ENCODE results near the gene C22orf39.

The C22orf39 gene

DNA sequence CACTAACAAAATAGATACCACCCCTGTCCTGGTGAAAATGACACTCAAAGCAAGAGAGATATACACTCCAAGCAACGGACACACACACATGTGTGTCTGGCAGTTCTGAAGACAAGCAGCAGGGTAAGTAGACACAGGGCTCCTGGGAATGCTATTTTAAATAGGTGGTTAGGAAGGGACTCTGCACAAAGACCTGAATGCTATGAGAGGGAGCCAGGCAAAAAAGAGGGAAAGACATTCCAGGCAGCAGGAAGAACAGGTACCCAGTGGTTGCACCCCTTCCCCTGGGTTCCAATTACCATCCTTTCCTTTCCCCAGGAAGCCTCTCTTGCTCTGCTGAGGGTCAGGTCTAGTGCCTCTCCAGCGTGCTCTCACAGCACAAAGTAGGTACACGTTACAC is 28.5 kb upstream of the C22orf39 start:
- DNase-seq: no peak

DNA sequence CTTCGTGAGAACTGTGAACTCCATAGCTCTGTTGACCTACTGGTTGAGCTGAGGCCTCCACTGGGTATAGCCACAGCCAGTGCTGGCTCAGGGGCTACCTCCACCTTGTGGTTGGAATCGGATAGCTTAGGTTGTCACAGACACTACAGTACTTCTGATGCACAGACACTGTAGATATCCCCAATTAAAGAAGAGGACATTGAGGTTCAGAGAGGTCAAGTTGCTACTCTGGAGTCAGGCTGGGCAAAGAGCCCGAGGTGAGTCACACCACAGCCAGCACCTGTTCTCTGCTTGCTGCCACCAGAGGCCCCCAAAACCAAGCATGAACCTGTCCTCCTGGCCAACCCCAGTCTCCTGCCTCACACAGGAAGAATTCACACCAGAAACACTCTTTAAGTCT is 26.1 kb upstream of the C22orf39 start:
- no peak for DNase-seq

DNA sequence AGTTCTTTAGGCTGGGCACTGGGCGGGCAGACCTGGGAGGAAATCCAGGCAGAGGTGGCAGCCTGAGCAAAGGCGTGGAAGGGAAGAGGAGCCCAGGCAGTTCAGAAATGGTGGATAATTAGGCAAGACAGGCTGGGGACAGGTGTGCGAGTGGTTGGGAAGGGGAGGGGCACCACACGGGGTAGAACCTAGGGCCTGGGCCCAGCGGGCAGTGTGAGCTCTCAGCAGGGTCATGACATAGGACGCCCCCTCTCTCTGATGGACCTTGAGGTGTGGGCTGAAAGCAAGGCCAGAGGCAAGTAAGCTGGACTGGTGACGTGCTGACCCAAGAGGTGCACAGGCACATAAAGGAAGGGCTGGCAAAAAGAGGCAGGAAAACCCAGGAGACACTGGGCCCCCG is 24.7 kb upstream of the C22orf39 start:
- DNase-seq: no peak

DNA sequence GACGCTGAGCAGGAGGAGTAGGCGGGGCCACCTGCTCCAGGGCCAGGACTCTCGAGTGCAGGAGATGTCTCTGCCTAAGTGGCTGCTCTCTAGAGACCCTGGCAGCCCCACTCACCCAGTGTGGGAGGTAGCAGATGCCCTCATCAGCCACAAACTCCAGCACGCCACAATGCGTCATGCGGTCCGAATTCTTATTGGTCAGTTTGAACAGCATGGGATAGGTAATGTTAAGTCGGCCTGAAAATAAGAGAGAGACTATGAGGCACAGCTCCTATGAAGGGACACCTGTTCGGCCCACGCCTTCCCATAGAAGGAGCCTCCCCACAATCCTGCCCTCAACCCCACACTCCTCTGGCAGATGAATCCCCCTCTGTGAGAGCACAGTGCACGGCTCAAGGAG is 24.1 kb upstream of the C22orf39 start:
- no peak for DNase-seq

DNA sequence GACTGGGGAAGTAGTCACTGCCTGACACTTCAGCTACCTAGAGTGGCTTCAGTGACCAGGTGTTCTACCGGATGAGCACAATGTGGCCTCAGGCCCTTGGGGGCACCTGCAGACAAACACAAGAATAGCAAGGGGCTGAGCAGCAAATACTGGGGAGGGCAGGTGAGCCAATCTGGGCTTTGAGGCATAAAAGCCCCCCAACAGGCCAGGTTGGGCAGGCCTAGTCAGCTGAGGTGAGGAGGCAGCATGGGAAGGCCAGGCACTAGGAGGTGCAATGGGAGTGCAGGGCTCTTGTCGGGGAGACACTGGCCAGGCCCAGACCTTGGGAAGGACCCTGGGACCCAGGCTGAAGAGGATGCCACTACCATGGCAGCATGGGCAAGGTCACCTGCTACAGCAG is 22.5 kb upstream of the C22orf39 start:
- DNase-seq: no peak

DNA sequence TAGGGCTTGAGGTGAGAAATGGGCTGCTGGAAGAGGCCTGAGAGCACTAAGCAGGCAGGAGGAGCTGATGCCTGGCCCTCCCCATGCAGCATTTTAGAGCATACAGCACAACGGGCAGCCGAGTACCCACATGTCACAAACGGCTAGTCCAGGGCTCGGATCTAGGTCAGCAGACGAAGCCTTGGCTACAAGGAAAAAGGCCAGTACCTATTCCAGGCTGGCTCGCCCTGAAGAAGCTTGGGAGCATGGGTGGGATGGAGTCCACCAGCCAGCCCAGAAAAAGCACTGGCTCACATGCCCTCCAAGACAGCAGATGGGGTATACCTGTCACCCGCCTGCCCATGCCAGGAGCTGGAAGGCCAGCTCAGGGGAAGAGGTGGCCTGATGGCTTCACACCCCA is 21.9 kb upstream of the C22orf39 start:
- DNase-seq: no peak

DNA sequence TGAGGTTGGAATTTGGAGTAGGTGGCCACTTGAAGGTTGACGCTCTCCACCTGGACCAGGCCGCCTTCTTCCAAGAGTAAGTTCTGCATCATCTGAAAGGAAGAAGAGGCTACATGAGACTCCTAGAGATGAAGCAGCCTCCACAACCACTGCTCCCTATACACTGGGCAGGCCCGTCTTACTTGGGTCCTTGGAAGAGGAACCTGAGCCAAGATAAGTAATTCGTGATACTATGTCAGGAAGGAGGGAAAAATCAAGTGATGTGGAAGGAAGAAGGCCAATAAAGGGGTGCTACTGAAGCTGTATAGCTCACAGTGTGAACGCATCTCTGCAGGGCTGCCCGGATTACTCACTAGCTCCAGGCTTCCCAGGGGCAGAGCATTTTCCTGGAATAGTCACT is 20.4 kb upstream of the C22orf39 start:
- no peak for DNase-seq

DNA sequence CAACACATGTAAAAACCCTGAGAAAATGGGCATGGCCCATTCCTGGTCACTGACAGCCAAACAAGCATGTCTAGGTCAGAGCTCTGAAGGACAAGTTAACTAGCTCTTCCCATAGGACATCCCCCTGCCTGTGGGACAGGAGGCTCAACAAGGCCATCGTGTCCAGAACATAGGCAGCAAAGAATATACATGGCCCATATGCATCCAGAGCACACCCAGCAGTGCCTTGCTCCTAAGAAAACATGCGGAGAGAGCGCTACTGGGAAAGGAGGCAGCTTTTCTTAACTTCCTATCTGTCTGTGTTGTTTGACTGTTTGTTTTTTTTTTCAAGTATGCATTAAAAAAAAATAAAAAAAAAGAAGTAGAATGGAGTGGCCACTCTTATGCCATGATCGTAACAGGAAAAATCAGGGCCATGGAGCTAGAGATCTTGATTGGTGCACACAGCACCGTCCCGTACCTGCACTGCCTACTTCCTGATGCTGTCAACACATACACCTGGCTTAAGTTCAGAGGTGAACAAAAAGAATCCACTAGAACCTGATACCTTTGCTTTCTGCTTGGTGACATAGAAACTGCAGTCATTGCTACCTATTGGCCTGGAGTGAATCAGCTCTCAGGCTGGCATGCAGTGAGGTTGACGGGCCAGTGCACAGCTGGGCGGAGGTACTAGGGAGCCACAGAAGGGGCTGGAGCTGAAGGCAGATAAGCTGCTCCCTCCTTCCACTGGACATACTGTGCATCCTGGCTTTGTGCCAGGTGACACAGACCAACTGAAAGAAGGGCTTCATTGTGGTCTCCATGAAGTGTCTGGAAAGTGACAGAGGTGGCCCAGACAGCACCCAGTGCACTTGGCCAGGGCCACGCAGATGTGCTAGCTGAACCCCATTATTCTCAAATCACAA is 19.6 kb upstream of the C22orf39 start:
- no peak for DNase-seq

DNA sequence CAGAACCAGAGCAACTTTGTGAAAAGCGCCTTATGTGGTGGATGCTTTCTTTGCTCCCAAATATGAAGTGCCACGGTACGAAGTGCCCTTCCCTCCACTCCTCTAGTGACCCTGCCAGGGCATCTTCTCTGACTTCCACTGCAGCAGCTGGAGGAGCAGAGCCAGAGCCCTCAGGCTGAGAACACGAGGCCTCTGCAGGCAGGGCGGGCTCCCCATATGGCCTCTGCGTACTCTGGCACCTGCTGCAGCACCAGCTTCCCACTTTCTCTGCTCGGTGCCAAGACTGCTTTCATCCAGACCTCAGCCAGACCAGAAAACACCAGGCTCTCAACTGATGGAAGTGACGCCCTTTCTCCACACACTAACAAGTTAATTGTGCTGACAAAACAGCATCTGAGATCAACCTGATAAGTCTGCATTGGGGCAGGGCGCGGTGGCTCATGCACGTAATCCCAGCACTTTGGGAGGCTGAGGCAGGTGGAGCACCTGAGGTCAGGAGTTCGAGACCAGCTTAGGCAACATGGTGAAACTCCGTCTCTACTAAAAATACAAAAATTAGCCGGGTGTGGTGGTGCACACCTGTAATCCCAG is 18.7 kb upstream of the C22orf39 start:
- no peak for DNase-seq

DNA sequence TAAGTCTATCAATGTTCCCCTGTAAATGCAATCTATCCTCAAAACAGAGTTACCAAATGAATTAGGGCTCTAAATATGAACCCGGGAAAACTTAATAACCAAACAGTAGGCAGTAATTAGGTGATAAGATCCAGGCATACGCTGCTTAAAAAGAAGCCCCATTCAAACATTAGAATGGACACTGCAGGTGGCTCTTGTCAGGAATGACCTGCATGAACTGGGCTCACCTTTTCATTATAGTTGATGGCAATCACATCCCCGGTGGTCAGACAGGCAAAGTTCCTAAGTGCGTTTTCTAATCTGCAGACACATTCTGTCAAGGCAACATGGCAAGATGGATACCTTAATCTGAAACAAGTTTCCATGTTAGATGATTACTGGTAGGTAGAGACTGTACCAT is 17.5 kb upstream of the C22orf39 start:
- DNase-seq: no peak

DNA sequence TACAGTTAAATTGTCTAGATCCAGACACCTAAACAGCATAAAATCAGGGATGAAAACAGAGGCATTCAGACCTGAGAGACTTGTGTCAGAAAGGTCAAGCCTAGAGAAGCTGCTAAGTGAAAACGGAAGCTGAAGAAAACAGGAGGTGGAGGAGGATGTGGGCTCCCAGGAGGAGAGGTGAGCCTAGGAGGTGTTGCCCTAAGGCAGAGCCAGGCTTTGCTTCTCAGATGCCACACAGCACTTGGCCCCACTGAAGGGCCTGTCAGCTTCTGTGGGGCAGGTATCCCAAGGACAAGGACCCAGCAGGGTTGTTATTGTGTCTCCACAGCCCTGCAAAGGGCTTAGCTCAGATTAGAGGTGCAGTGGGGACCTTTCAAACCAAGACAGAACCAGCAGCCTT is 17.0 kb upstream of the C22orf39 start:
- DNase-seq: no peak

DNA sequence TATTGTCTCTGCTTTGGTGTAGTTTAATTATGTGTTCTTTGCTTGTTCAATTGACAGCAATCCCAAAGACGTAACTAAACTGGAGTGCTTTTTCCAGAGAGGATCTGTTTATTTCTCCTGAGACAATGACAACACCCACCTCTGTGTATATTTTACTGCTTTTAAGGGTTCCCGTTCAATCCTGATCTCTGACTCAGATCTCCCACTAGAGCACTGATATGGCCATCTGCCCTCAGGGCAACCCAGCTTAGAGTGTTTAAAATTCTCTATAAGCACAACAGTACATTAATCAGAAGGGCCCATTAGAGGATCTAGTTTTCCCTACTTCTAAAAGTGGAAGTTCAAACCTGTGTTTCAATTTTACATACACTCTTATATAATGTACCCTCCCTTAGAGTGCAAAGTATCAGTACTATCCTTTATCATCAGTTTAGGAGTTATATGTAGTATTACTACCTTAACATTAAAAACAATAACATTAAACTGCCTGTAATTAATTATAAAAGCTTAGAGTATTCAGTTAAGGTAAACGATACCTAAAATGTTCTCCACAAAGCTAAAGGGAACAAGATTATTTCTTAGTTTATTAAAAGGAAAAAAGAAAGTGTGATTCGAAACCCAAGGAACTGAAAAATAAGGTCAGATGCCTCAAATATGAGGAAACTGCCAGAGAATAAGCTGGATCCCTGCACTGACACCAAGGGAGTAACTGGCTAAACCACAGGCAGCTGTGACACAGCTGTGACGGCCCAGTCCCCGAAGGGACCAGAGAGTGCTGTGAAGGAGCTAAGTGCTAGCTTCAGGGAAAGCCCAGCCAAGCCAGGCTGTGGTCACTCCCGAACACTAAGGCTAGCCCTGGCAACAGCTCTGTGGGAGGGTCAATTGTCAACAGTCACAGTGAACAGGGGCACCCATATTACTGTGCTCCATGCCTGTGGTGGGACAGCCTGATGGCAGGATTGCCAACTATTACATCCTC is 16.3 kb upstream of the C22orf39 start:
- no peak for DNase-seq

DNA sequence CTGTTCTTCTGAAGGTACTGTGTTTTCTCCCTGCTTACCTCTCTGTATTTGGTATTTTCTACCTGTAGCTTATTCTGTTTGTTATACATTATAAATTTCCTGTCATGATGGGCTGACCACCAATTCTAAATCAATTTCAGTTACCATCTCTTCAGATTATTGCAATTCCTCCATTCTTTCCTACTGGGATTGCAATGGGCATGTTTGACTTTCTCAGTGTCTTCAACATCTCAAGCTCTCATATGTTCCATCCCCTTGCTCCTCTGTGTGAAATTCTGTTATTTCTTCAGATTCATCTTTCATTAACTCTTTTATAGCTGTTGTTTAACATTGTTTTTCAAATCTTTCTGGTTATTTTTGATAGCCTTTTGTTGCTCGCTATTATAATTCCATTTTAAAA is 15.5 kb upstream of the C22orf39 start:
- DNase-seq: no peak

DNA sequence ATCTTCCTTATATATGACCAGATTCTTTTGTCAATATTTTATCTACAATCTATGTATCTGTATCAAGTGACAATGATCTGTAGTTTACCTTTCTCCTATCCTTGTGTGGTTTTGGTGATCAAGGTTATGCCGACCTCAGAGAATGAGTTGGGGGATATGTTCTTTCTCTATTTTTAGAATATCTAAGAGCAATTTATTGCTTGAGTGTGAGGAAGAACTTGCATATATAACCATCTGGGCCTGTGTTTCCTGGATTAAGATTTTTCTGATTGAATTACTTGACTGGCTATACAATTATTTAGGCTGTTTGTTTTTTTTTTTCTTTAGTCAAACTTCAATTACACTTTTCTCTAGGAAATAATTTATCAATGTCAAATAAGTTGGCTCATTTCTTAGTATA is 14.0 kb upstream of the C22orf39 start:
- DNase-seq: no peak

DNA sequence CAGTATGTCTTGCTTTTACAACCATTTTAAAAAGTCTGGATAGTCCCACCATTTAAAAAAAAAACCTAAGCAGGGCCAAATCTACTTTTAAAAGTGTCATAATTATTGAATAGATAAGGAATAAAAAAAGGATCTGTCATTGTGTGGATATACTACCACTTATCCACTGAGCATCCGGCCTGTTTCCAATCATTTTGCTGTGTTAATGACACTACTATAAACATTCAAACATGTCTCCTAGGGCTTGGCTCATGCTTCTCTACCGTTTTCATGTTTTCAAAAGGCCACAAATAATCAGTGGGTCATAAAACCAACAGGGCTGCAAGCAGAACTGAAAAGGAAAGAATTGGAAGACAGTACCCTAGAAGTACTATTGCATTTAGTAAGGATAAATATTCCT is 12.5 kb upstream of the C22orf39 start:
- DNase-seq: no peak

DNA sequence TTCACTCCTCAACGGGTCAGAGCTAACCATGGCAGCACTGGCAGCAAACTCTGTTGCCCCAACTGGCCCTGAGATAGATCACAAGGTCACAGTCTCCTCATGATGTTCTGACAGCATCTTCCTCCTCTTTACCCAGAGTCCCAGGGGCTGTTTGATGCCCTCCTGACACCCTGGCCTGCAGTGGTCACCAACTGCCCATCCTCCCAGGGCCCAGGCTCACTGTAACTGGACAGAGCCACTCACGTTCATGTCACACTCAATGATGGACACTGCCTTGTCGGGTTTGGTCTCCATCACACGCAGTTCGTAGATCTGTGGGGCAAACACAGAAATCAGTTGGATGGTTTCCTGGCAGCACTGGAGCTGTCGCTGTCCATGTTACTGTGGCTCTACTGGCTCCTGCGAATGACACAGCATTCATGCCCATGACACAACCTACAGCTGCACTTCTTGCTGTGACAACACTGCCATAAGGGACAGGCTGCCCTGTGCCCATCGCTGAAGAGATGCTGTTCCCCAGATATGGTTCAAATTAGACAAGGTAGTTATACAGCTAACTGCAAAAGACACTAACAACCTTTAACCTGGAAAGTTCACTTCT is 10.4 kb upstream of the C22orf39 start:
- DNase-seq: no peak

DNA sequence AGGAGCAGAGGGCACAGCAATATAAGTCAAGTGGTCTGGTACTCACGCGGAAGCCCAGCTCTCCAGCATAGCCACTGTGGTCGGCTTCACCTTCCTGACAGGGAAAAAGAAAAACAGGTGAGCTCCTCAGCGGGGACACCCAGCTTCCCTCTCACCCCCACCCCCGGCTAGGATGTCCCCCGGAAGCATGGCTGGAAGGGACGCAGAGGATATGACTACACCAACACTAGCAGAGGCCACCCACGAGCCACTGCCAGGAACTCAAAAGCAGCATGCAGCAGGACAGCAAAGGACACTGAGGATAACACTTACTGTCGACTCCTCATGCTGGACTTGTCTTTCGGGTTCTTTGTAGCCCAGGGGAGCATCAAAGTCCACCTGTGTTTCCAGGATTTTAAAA is 9.0 kb upstream of the C22orf39 start:
- DNase-seq: no peak

DNA sequence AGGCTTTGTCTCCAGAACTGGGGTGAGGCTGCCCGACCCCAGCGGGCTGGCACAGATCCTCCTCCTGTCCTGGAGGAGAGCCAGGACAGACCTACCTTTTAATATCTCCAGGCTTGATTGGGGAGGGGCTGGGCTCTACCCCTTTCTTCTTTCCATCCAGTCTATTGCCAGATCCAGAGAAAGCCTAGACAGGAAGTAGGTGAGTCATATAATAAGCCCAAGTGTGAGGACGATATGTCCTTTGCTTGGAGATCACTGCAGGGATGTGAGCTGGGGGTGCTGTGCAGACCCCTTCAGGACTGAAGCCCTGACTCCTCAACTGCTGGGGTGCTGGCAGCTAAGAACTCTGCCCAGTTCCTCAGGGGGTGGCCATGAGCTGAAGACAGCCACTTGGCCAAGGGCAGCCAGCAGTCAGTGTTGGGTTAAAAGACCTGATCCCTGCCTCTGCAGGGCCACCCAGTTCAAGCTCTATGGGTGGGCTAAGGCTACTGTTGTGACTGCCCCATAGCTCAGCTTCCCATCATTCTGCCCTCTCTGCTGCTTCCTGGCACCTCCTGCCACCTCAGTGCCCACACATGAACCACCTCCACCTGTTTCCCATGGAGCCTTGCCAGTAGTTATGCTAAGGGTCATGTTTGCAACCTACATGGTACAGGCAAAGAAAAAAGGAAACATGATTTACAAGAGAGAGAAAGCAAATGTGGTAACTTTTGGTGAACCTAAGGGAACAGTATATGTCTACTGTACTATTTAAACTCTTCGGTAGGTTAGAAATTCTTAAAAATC is 8.3 kb upstream of the C22orf39 start:
- DNase-seq: no peak

DNA sequence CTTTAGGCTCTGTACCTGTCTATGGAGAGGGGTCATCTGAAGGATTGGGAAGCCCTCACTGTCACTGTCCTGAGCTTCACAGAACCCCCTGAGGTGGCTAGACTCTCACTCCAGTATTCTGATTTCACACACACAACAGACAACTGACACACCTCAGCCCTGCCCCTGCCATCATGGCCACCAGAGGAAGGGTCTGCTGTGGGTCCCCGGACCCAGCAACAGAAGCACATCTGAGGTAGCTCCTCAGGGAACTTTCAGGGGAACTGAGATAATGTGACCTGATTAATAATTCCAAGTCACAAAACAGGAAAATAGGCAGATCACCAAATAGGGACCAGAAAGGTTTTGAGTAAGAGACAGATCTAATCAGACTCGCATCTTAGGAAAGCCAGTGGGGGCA is 7.5 kb upstream of the C22orf39 start:
- no peak for DNase-seq

DNA sequence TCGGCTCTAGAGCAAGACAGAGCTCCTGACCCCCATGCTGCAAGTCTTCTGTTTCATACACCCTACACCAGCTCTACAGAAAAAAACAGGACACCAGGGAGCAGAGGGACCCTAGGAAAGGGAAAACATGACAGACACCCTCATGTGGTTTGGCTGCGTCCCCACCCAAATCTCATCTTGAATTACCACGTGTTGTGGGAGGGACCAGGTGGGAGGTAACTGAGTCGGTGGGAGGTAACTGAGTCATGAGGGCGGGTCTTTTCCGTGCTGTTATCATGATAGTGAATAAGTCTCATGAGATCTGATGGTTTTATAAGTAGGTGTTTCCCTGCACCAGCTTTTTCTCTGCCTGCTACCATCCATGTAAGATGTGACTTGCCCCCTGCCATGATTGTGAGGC is 6.6 kb upstream of the C22orf39 start:
- no peak for DNase-seq

DNA sequence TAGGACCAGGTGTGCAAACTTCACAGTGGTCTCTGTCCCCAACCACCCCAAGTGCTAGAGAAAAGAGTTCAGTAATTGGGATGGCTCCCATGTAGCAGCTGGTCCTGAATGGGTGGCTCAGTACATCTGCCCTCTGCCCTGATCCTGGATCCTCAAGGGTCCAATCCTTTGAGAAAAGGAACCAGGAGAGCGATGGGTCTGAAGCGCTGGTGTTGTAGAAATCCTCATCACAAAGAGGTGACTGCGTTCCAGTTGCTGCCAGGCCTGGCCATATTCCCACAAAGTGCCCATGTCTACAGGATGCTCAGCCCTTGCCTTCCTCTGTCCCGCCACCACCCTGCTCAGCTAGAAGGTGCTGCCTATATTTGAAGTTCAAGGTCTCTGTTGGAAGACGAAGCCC is 6.2 kb upstream of the C22orf39 start:
- DNase-seq: no peak

DNA sequence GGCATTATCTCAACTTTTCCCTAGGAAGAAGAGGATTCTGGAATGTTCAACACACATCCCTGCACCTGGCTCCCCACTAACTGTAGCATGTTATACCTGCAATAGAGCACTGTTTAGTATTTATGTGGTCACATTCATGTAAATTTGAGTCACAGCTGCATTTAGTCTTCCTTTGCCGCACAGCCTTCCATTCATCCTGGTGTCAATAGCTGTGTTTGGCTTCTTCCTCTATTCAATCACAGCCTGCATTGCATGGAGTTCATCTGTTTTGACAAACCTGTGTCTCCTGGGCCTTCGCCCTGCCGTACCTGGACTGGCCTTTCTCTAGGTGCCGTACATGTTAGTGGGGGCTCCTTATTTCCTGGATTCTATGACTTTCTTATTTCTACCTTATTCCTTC is 4.1 kb upstream of the C22orf39 start:
- DNase-seq: no peak
